ENCODE measurements around the gene STX12. TPM values are rescaled to one million over a fixed set of nuclear protein-coding genes. Genes with fewer than 3 reads are reported as not detected.

The STX12 gene
- 18.9 TPM for polyA plus RNA-seq (2013, experiment 1 of 4)
- 21.3 TPM for polyA plus RNA-seq (2013, experiment 2 of 4)
- polyA plus RNA-seq (2013, experiment 3 of 4): 18.8 TPM
- 20.9 TPM for polyA plus RNA-seq (2013, experiment 4 of 4)

DNA sequence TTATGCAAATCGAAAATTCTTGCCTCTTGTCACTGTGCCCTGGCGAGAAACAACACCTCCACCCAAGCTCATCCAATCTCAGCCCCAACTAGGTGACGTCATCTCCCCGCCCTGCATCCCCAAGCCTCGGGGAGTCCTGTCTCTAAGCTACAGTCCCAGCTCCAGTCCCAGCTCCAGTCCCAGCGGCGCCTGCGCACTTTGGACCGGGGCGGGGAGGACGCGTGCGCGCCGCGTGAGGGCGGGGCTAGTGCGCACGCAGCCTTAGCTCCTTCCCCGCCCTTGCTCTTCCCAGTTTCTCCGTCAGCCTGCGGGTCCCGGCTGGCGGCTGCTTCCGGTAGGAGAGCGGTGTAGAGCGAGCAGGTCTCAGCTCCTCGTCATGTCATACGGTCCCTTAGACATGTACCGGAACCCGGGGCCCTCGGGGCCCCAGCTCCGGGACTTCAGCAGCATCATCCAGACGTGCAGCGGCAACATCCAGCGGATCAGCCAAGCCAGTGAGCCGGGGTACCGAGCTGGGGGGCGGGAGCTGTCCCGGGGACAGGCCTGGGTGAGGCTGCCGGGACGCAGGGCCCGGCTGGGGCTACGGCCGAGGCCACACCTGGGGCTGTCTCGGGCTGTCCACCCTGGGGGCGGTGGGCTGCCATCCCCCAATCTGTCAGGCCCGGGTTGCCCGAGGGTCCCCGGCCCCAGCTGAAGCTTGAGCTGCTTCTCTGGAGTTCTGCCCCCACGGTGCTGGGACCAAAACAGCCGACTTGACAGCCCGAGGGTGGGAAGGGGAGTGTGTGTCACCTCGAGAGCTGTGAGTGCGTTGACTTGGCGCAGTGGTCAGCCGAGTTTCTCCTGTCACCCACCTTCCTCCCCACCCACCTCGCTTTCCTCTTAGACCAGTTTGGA lies at the start of gene STX12:
STX12 (plus strand) TSS at position 288 of the 894 bp plus-strand sequence; CDS start at position 377, 89 bp downstream.
- 0 to 1% methylated on average over 56 to 58 of the region's 58 CpGs for WGBS, 2 experiments
- Histone ChIP-seq H3K4me1 (ENCODE audit: control insufficient read depth, insufficient read depth, low read length) (peaks cover 4% of the 10 kb centered on the region), H3K27me3 (ENCODE audit: control insufficient read depth, insufficient read depth, low read length, poor library complexity, severe bottlenecking) (no peaks in the 10 kb centered on the region), H3K4me3 (ENCODE audit: insufficient read depth, low read depth, low read length) (peak within 1 kb of the TSS; percentile 84), H3K27ac (ENCODE audit: insufficient read depth, low read depth, low read length, poor library complexity, severe bottlenecking) (peak within 1 kb of the TSS; percentile 53), H3K36me3 (ENCODE audit: control insufficient read depth, insufficient read depth, low read length) (no peaks in the 10 kb centered on the region), H3K9me3 (ENCODE audit: control insufficient read depth, low read length) (no peaks in the 10 kb centered on the region)

GRCh38 chr1:27724961-27725373 lies 48.1 kb upstream of the STX12 start:
- H3K9me3 ChIP-seq (ENCODE audit: control insufficient read depth, low read length): no peaks in the 10 kb centered on the region
- WGBS, 2 experiments: 83 to 86% methylated on average over 9 of the region's 9 CpGs
- H3K27ac ChIP-seq (ENCODE audit: insufficient read depth, low read depth, low read length, poor library complexity, severe bottlenecking): peak overlapping the region; percentile 96
- H3K36me3 ChIP-seq (ENCODE audit: control insufficient read depth, insufficient read depth, low read length): no peaks in the 10 kb centered on the region
- no peaks in the 10 kb centered on the region for H3K4me1 ChIP-seq (ENCODE audit: control insufficient read depth, insufficient read depth, low read length)
- H3K4me3 ChIP-seq (ENCODE audit: insufficient read depth, low read depth, low read length): no peak overlapping the region
- no peaks in the 10 kb centered on the region for H3K27me3 ChIP-seq (ENCODE audit: control insufficient read depth, insufficient read depth, low read length, poor library complexity, severe bottlenecking)

- H3K36me3 ChIP-seq (ENCODE audit: control insufficient read depth, insufficient read depth, low read length): no peaks in the 10 kb centered on the region
- H3K4me1 ChIP-seq (ENCODE audit: control insufficient read depth, insufficient read depth, low read length): no peaks in the 10 kb centered on the region
- H3K27me3 ChIP-seq (ENCODE audit: control insufficient read depth, insufficient read depth, low read length, poor library complexity, severe bottlenecking): no peaks in the 10 kb centered on the region
- H3K9me3 ChIP-seq (ENCODE audit: control insufficient read depth, low read length): no peaks in the 10 kb centered on the region
- H3K4me3 ChIP-seq (ENCODE audit: insufficient read depth, low read depth, low read length): peak within 1 kb of the TSS; percentile 92
- peak within 1 kb of the TSS; percentile 96 for H3K27ac ChIP-seq (ENCODE audit: insufficient read depth, low read depth, low read length, poor library complexity, severe bottlenecking)
- WGBS, 2 experiments: 4% methylated on average over 72 of the region's 72 CpGs
Measured at GRCh38 chr1:27725374-27726172, 47.4 kb upstream of the STX12 start, which contains the start of gene FAM76A. Gene FAM76A, plus strand, starts transcription at chr1:27725961. Its CDS starts 120 bp downstream, at chr1:27726081.

DNA sequence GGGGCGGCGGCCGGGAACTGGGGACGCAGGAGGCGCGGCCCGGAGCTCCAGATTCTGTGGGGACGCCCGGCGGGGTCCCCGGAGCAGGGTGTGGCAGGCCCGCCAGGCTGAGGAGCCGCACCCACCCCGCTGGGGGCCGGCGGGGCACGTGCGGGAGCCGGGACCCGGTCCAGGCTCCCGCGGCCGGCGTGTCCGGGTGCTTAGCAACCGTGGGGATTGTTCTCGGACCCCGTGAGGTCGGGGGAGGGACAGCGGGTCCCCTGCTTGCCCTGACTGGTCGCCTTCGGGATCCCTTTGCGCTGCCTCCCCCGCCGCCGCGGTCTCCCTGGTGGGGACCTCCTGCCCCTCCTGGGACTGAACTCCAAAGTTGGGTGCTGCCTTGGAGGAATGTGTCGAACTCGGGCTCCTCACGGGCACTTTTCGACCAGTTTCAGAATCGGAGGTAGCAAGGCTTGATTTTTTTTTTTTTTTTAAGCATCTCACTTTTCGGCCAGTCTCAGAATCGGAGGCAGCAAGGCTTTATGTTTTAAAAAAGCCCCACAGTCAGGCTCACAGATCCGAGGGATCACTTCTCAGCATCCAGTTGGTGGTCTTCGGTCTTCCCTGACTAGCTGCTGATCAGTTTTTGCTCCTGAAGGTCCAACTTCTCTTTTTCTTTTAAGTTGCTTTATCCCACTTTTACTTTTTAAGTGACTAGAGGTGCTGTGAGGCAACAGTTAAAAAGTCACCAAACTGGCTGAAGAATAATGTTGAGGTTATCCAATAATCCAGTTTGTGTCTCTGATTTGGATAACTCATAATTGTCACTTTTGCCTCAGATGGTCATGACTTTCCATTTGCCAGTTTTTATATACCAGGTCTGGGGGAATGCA lies 46.6 kb upstream of the STX12 start:
- Histone ChIP-seq H3K36me3 (ENCODE audit: control insufficient read depth, insufficient read depth, low read length) (no peaks in the 10 kb centered on the region), H3K9me3 (ENCODE audit: control insufficient read depth, low read length) (no peaks in the 10 kb centered on the region), H3K27ac (ENCODE audit: insufficient read depth, low read depth, low read length, poor library complexity, severe bottlenecking) (peak overlapping the region; percentile 96), H3K27me3 (ENCODE audit: control insufficient read depth, insufficient read depth, low read length, poor library complexity, severe bottlenecking) (no peaks in the 10 kb centered on the region), H3K4me1 (ENCODE audit: control insufficient read depth, insufficient read depth, low read length) (no peaks in the 10 kb centered on the region), H3K4me3 (ENCODE audit: insufficient read depth, low read depth, low read length) (peak overlapping the region; percentile 92)
- 1 to 2% methylated on average over 46 of the region's 46 CpGs for WGBS, 2 experiments

DNA sequence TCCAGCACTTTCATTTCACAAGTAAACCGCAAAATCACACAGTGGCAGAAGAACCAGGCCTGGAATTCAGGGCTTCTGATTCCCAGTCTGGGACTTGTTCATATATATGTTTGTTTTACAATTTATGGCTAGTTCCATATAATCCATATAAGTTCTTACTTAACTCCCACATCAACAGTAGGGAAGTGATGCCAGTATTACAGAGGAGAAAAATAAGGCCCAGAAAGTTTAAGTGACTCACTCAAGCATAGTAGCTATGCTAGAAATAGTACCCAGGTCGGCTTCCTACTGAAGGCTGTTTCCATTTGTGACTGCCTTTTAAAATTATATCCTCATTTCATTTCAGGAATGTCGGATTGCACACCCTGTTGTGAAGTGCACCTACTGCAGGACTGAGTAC lies 45.9 kb upstream of the STX12 start:
- no peaks in the 10 kb centered on the region for H3K27me3 ChIP-seq (ENCODE audit: control insufficient read depth, insufficient read depth, low read length, poor library complexity, severe bottlenecking)
- H3K4me3 ChIP-seq (ENCODE audit: insufficient read depth, low read depth, low read length): no peak overlapping the region
- H3K9me3 ChIP-seq (ENCODE audit: control insufficient read depth, low read length): no peaks in the 10 kb centered on the region
- H3K36me3 ChIP-seq (ENCODE audit: control insufficient read depth, insufficient read depth, low read length): no peaks in the 10 kb centered on the region
- no peak overlapping the region for H3K27ac ChIP-seq (ENCODE audit: insufficient read depth, low read depth, low read length, poor library complexity, severe bottlenecking)
- no peaks in the 10 kb centered on the region for H3K4me1 ChIP-seq (ENCODE audit: control insufficient read depth, insufficient read depth, low read length)
- WGBS, 2 experiments: 87 to 100% methylated on average over 2 of the region's 3 CpGs

GRCh38 chr1:27736252-27736651 lies 36.8 kb upstream of the STX12 start:
- no peaks in the 10 kb centered on the region for H3K36me3 ChIP-seq (ENCODE audit: control insufficient read depth, insufficient read depth, low read length)
- H3K9me3 ChIP-seq (ENCODE audit: control insufficient read depth, low read length): no peaks in the 10 kb centered on the region
- H3K27me3 ChIP-seq (ENCODE audit: control insufficient read depth, insufficient read depth, low read length, poor library complexity, severe bottlenecking): no peaks in the 10 kb centered on the region
- 93 to 96% methylated on average over 3 of the region's 3 CpGs for WGBS, 2 experiments
- H3K27ac ChIP-seq (ENCODE audit: insufficient read depth, low read depth, low read length, poor library complexity, severe bottlenecking): no peak overlapping the region
- H3K4me3 ChIP-seq (ENCODE audit: insufficient read depth, low read depth, low read length): no peak overlapping the region
- H3K4me1 ChIP-seq (ENCODE audit: control insufficient read depth, insufficient read depth, low read length): no peaks in the 10 kb centered on the region

- Histone ChIP-seq H3K4me1 (ENCODE audit: control insufficient read depth, insufficient read depth, low read length) (no peaks in the 10 kb centered on the region), H3K4me3 (ENCODE audit: insufficient read depth, low read depth, low read length) (no peak overlapping the region), H3K9me3 (ENCODE audit: control insufficient read depth, low read length) (no peaks in the 10 kb centered on the region), H3K27ac (ENCODE audit: insufficient read depth, low read depth, low read length, poor library complexity, severe bottlenecking) (no peak overlapping the region), H3K27me3 (ENCODE audit: control insufficient read depth, insufficient read depth, low read length, poor library complexity, severe bottlenecking) (no peaks in the 10 kb centered on the region), H3K36me3 (ENCODE audit: control insufficient read depth, insufficient read depth, low read length) (peaks cover 6% of the 10 kb centered on the region)
- 92 to 94% methylated on average over 5 to 6 of the region's 6 CpGs for WGBS, 2 experiments
Measured at GRCh38 chr1:27741121-27741520, 31.9 kb upstream of the STX12 start.

GRCh38 chr1:27744556-27744955 lies 28.5 kb upstream of the STX12 start:
- H3K4me3 ChIP-seq (ENCODE audit: insufficient read depth, low read depth, low read length): no peak overlapping the region
- 93 to 98% methylated on average over 5 of the region's 5 CpGs for WGBS, 2 experiments
- no peaks in the 10 kb centered on the region for H3K27me3 ChIP-seq (ENCODE audit: control insufficient read depth, insufficient read depth, low read length, poor library complexity, severe bottlenecking)
- no peaks in the 10 kb centered on the region for H3K4me1 ChIP-seq (ENCODE audit: control insufficient read depth, insufficient read depth, low read length)
- no peak overlapping the region for H3K27ac ChIP-seq (ENCODE audit: insufficient read depth, low read depth, low read length, poor library complexity, severe bottlenecking)
- H3K9me3 ChIP-seq (ENCODE audit: control insufficient read depth, low read length): no peaks in the 10 kb centered on the region
- peaks cover 10% of the 10 kb centered on the region for H3K36me3 ChIP-seq (ENCODE audit: control insufficient read depth, insufficient read depth, low read length)

DNA sequence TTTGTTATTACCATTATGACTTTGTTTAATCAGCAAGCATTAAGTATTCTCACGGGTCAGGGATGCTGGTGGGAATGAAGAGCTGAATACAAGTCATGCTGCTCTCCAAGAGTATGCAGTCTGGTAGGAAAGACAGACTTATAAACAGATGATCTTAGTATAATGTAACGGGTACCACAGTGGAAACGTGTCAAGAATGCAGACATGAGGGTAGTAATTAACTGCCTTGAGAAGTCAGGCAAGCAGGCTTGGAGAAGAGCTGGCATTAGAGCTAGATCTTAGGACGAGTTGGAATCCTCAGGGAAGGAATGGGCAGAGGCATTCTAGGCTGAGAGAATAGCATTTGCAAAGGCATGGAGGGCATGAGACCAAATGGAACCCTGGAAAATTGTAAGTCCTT lies 27.6 kb upstream of the STX12 start:
- Histone ChIP-seq H3K27ac (ENCODE audit: insufficient read depth, low read depth, low read length, poor library complexity, severe bottlenecking) (no peak overlapping the region), H3K36me3 (ENCODE audit: control insufficient read depth, insufficient read depth, low read length) (peaks cover 14% of the 10 kb centered on the region), H3K4me1 (ENCODE audit: control insufficient read depth, insufficient read depth, low read length) (no peaks in the 10 kb centered on the region), H3K4me3 (ENCODE audit: insufficient read depth, low read depth, low read length) (no peak overlapping the region), H3K27me3 (ENCODE audit: control insufficient read depth, insufficient read depth, low read length, poor library complexity, severe bottlenecking) (no peaks in the 10 kb centered on the region), H3K9me3 (ENCODE audit: control insufficient read depth, low read length) (no peaks in the 10 kb centered on the region)
- 92 to 95% methylated on average over 4 of the region's 4 CpGs for WGBS, 2 experiments

All from ectodermal cell (in vitro differentiated cells).